Upper lobe of right lung (tissue), 1 donor: ENCODE data around the gene MYH10. TPM values are rescaled to one million over a fixed set of nuclear protein-coding genes. Genes with fewer than 3 reads are reported as not detected.

Experiments
- ATAC-seq: fragments of 200-7000 bp; cut with Tn5 transposase; one replicate; pipeline ENCODE4 v1.9.1; 2020; ENCODE audit warnings: mild to moderate bottlenecking, moderate library complexity
- DNase-seq: peaks from one replicate; pipeline ENCODE4 v3.0.0-alpha.2; 2020
- H3K27ac ChIP-seq: fragments of 200-600 bp; one replicate; pipeline ENCODE4 v1.8.0; 2022
- H3K27me3 ChIP-seq: fragments of 200-600 bp; one replicate; pipeline ENCODE4 v1.8.0; 2022; ENCODE audit warnings: mild to moderate bottlenecking
- H3K36me3 ChIP-seq: fragments of 200-600 bp; one replicate; pipeline ENCODE4 v1.8.0; 2022
- H3K4me1 ChIP-seq: fragments of 200-600 bp; one replicate; pipeline ENCODE4 v1.8.0; 2022
- H3K4me3 ChIP-seq: fragments of 200-600 bp; one replicate; pipeline ENCODE4 v1.8.0; 2022; ENCODE audit warnings: mild to moderate bottlenecking
- H3K9me3 ChIP-seq: fragments of 200-600 bp; one replicate; pipeline ENCODE4 v1.8.0; 2022
- intact Hi-C: fragments of 100-400 bp; cut with DNase I; formaldehyde crosslinking; loops from one replicate; pipeline ENCODE4 v1.11.0; 2022
- total RNA-seq: library from RNA; stranded (reverse); fragmentation: NEBNext Ultra II Directional; extraction: Animal tissue kit (Norgen Biotek cat#: 25700); gene quantifications from one replicate; pipeline ENCODE4 v1.2.1, GENCODE V29; 2021
- TF ChIP-seq, protein P1 (sequence below): fragments of 200-600 bp; IDR thresholded peaks from one replicate; pipeline ENCODE4 v1.8.0; 2022; ENCODE audit warnings: antibody characterized with exemption
- donor health status: DM: no; HTN: yes; CAD: no; lungs with severe emphysema.

The MYH10 gene
- total RNA-seq, 1 donor from 2014 or later: 205 TPM

DNA sequence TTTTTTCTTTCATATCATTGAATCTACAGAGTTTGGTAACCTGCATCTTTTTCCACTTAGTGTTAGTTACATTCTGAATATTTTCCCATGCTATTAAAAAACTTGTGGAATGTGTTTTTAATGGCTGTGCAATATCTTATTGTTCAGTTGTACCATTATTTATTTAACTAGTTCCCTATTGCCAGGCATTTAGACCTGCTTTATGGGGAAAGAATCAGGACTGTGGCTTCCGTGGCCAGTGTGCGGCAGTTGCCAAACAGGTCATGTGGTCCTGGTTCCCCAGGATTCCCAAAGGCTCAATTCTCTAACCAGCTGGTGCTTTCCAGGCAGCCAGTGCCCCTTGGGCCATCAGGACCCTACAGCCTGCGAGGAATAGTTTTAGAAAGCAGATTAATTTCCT lies 164.1 kb downstream of the MYH10 start:
- H3K9me3 ChIP-seq: no peaks in the 10 kb centered on the region
- TF ChIP-seq, protein P1, sequence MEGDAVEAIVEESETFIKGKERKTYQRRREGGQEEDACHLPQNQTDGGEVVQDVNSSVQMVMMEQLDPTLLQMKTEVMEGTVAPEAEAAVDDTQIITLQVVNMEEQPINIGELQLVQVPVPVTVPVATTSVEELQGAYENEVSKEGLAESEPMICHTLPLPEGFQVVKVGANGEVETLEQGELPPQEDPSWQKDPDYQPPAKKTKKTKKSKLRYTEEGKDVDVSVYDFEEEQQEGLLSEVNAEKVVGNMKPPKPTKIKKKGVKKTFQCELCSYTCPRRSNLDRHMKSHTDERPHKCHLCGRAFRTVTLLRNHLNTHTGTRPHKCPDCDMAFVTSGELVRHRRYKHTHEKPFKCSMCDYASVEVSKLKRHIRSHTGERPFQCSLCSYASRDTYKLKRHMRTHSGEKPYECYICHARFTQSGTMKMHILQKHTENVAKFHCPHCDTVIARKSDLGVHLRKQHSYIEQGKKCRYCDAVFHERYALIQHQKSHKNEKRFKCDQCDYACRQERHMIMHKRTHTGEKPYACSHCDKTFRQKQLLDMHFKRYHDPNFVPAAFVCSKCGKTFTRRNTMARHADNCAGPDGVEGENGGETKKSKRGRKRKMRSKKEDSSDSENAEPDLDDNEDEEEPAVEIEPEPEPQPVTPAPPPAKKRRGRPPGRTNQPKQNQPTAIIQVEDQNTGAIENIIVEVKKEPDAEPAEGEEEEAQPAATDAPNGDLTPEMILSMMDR: no peak
- H3K27me3 ChIP-seq: no peaks in the 10 kb centered on the region
- intact Hi-C loops: no loop called here
- peaks cover 18% of the 10 kb centered on the region for H3K4me1 ChIP-seq
- H3K4me3 ChIP-seq: no peak overlapping the region
- H3K36me3 ChIP-seq: peaks cover 71% of the 10 kb centered on the region
- ATAC-seq: peak; percentile 23
- no peak overlapping the region for H3K27ac ChIP-seq
- DNase-seq: no peak

DNA sequence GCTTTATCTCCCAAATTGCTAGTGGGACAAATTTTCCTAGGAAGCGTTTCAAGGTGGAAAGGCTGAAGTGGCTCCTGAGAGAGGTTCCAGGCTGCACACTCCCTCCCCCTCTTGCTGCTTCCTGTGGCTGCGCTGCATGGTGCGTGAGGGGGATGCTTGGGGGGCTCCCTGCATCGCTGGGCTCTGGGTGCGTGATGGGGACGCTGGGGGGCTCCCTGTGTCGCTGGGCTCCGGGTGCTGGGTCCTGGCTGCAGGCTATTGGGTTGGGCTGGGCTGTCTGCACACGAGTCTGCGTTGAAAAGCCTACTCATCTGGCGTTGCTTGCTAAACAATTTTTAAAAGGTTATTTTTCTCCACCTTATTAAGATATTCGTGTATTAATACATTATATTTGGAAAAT lies 164.8 kb downstream of the MYH10 start:
- no peak for DNase-seq
- no peak overlapping the region for H3K27ac ChIP-seq
- TF ChIP-seq, protein P1: no peak

DNA sequence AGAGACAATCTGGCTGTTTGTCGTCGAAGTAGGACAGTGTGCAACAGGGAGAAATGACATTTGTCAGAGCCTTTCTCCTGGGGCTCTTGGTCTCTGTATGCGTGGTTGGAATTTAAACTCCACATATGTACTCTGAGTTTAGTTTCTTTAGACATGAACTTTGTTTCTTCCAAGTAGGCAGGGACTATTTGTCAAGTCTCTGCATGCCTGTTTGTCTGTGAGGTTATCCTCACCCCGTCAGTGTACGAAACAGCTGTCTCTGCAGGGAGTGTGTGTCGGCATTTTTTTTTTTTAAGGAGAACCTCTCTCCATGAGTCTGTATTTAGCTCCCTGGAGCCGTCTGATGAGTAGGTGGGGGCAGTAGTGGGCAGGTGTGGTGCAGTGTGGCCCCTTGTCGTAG lies 165.2 kb downstream of the MYH10 start:
- Histone ChIP-seq H3K4me3 (no peak overlapping the region), H3K9me3 (no peaks in the 10 kb centered on the region), H3K27ac (no peak overlapping the region), H3K4me1 (peaks cover 13% of the 10 kb centered on the region), H3K27me3 (no peaks in the 10 kb centered on the region), H3K36me3 (peaks cover 71% of the 10 kb centered on the region)
- intact Hi-C loops: no loop called here
- DNase-seq (no peak), ATAC-seq (no peak)
- TF ChIP-seq, protein P1: no peak

More for the DNA sequence above, 164.8 kb downstream of the MYH10 start:
- H3K4me3 ChIP-seq: no peak overlapping the region
- ATAC-seq: no peak
- peaks cover 17% of the 10 kb centered on the region for H3K4me1 ChIP-seq
- intact Hi-C loops: no loop called here
- peaks cover 71% of the 10 kb centered on the region for H3K36me3 ChIP-seq
- no peaks in the 10 kb centered on the region for H3K27me3 ChIP-seq
- no peaks in the 10 kb centered on the region for H3K9me3 ChIP-seq

DNA sequence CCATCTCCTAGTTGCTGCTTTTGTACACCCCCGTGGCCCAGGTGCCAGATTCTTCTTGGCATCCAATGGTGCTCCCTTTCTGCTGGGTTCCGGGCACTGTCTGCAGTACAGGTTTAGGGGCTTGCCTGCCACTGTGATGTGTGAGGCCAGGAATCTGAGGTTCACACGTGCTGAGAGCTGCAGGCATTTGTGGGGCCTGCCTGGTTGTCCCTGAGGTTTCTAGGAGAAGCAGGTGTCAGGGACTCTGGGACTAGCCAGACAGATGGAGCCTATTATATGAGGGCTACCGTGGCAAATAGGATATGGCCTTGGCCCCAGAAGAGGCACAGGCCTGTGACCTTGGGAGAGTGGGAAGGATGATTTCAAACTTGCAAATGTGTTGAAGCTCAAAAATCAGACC lies 165.6 kb downstream of the MYH10 start:
- Histone ChIP-seq H3K4me1 (peaks cover 11% of the 10 kb centered on the region), H3K27ac (no peak overlapping the region), H3K36me3 (peaks cover 72% of the 10 kb centered on the region), H3K27me3 (no peaks in the 10 kb centered on the region), H3K9me3 (no peaks in the 10 kb centered on the region), H3K4me3 (no peak overlapping the region)
- ATAC-seq (no peak), DNase-seq (no peak)
- intact Hi-C loops: no loop called here
- TF ChIP-seq, protein P1: no peak

DNA sequence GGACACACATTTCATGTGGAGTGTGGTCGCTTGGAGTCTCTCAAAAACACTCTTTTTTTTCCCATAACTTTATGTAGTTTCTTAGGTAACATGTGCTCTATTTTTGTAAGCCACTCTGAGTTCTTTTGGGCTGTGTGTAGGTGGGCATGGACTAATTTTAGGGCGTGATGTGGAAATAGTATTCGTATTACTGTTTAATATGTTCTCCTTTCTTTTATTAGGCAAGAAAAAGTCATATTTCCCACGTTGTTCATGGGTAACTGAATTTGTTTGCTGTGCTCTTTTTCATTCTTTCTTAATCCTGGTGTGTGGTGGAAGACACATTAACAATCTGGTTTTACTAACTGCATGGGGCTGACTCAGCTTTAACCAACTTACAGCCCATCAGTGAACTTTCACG lies 167.4 kb downstream of the MYH10 start:
- ATAC-seq: peak; percentile 42
- H3K4me3 ChIP-seq: no peak overlapping the region
- no peak overlapping the region for H3K27ac ChIP-seq
- TF ChIP-seq, protein P1: no peak
- DNase-seq: no peak
- H3K4me1 ChIP-seq: peaks cover 11% of the 10 kb centered on the region
- no peaks in the 10 kb centered on the region for H3K27me3 ChIP-seq
- no peaks in the 10 kb centered on the region for H3K9me3 ChIP-seq
- intact Hi-C loops: no loop called here
- H3K36me3 ChIP-seq: peaks cover 77% of the 10 kb centered on the region

DNA sequence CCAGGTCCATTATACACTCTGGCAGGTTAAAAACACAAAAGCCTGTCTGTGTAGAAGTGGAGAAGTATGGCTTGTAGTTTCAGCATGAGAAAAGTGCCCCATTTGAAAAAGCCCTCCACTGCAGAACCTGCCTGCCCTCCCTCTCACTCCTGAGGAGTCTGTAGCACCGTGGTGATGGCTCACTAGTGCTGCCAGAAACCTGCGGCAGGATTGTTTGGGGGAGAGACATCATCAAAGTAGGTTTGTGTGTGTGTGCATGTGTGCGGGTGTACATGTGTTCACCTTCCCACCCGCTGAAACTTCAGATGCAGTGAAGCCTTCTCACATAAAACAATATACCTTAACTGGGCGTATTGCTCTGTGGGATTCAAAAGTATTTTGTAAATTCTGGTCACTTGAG lies 168.0 kb downstream of the MYH10 start:
- TF ChIP-seq, protein P1: no peak
- DNase-seq (no peak), ATAC-seq (no peak)
- H3K4me3 ChIP-seq: no peak overlapping the region
- H3K4me1 ChIP-seq: peaks cover 11% of the 10 kb centered on the region
- peaks cover 77% of the 10 kb centered on the region for H3K36me3 ChIP-seq
- no peaks in the 10 kb centered on the region for H3K27me3 ChIP-seq
- intact Hi-C loops: no loop called here
- H3K27ac ChIP-seq: no peak overlapping the region
- H3K9me3 ChIP-seq: no peaks in the 10 kb centered on the region
